ENCODE results near the gene BROX. TPM values are rescaled to one million over a fixed set of nuclear protein-coding genes. Genes with fewer than 3 reads are reported as not detected.

BROX gene
- total and polyA plus RNA-seq, 4 donors, result 6.0 to 28.3 (median 14.4) TPM

GRCh38 chr1:222757646-222758268 lies 45.4 kb downstream of the BROX start:
- no peaks in the 10 kb centered on the region for H3K27me3 ChIP-seq (ENCODE audit: control insufficient read depth in 4 of 4, insufficient read depth in 4 of 4, low read length in 3 of 4)
- no peak overlapping the region for H3K27ac ChIP-seq (ENCODE audit: low read depth in 1 of 2, low read length in 2 of 2)
- DNase-seq (ENCODE audit: low spot score), result no peak
- TF ChIP-seq GABPA (IDR thresholded peaks at IDR 0.05 in 1 of 2, conservative IDR thresholded peaks at IDR 0.05 in 1 of 2) (no peak), REST (IDR thresholded peaks at IDR 0.05) (no peak), RXRA (IDR thresholded peaks at IDR 0.05) (no peak), SP1 (IDR thresholded peaks at IDR 0.05) (no peak), NR2F2 (IDR thresholded peaks at IDR 0.05) (no peak), RAD21 (IDR thresholded peaks at IDR 0.05) (no peak), JUND (IDR thresholded peaks at IDR 0.05) (no peak)
- H3K9me3 ChIP-seq (ENCODE audit: control insufficient read depth in 4 of 4, low read length in 3 of 4), result no peaks in the 10 kb centered on the region
- 82% methylated on average over 10 of the region's 10 CpGs for WGBS
- no peaks in the 10 kb centered on the region for H3K36me3 ChIP-seq (ENCODE audit: control insufficient read depth in 4 of 4, insufficient read depth in 3 of 4, low read depth in 1 of 4, low read length in 3 of 4)
- H3K4me1 ChIP-seq (ENCODE audit: control insufficient read depth in 4 of 4, insufficient read depth in 4 of 4, low read length in 3 of 4), result no peaks in the 10 kb centered on the region
- H3K9ac ChIP-seq (ENCODE audit: low read depth in 1 of 2, low read length in 2 of 2), result no peak overlapping the region
- H3K4me3 ChIP-seq (ENCODE audit: low read depth in 1 of 3, low read length in 3 of 3), result no peak overlapping the region

- no peak for TF ChIP-seq CTCF (IDR thresholded peaks at IDR 0.05; ENCODE audit: low read depth, low read length, missing input control)
- no peak for TF ChIP-seq YY1 (IDR thresholded peaks at IDR 0.05)
- TF ChIP-seq RXRA (IDR thresholded peaks at IDR 0.05), result no peak
- TF ChIP-seq RAD21 (IDR thresholded peaks at IDR 0.05), result no peak
- no peak for TF ChIP-seq TAF1 (conservative IDR thresholded peaks at IDR 0.05)
- TF ChIP-seq GABPA (IDR thresholded peaks at IDR 0.05 in 1 of 2, conservative IDR thresholded peaks at IDR 0.05 in 1 of 2), result no peak
- TF ChIP-seq JUND (IDR thresholded peaks at IDR 0.05), result no peak
- no peak for TF ChIP-seq EGR1 (IDR thresholded peaks at IDR 0.05; ENCODE audit: low read depth in 2 of 2)
- no peak for TF ChIP-seq FOXA1 (IDR thresholded peaks at IDR 0.05)
- TF ChIP-seq ATF3 (IDR thresholded peaks at IDR 0.05), result no peak
- no peak for TF ChIP-seq SP1 (IDR thresholded peaks at IDR 0.05)
- TF ChIP-seq REST (IDR thresholded peaks at IDR 0.05), result no peak
- TF ChIP-seq ZBTB33 (IDR thresholded peaks at IDR 0.05), result no peak
- no peak for TF ChIP-seq FOXA2 (IDR thresholded peaks at IDR 0.05)
- TF ChIP-seq HNF4G (IDR thresholded peaks at IDR 0.05), result no peak
- TF ChIP-seq MAX (IDR thresholded peaks at IDR 0.05), result no peak
- no peak for TF ChIP-seq HNF4A (conservative IDR thresholded peaks at IDR 0.05)
- TF ChIP-seq NR2F2 (IDR thresholded peaks at IDR 0.05), result no peak
- 88% methylated on average over 5 of the region's 5 CpGs for WGBS
- Histone ChIP-seq H3K9ac (ENCODE audit: low read depth in 1 of 2, low read length in 2 of 2) (no peak overlapping the region), H3K27me3 (ENCODE audit: control insufficient read depth in 4 of 4, insufficient read depth in 4 of 4, low read length in 3 of 4) (no peaks in the 10 kb centered on the region), H3K4me1 (ENCODE audit: control insufficient read depth in 4 of 4, insufficient read depth in 4 of 4, low read length in 3 of 4) (no peaks in the 10 kb centered on the region), H3K4me3 (ENCODE audit: low read depth in 1 of 3, low read length in 3 of 3) (no peak overlapping the region), H3K9me3 (ENCODE audit: control insufficient read depth in 4 of 4, low read length in 3 of 4) (no peaks in the 10 kb centered on the region), H3K36me3 (ENCODE audit: control insufficient read depth in 4 of 4, insufficient read depth in 3 of 4, low read depth in 1 of 4, low read length in 3 of 4) (no peaks in the 10 kb centered on the region), H3K27ac (ENCODE audit: low read depth in 1 of 2, low read length in 2 of 2) (no peak overlapping the region)
- no peak for DNase-seq (ENCODE audit: low spot score)
These were observed 47.2 kb downstream of the BROX start for GRCh38 chr1:222759451-222760035.
